OCI-LY7 (cell line): ENCODE results near the gene NBPF14.
"Not testable (repeated sequence)": the region's sequence is repeated elsewhere in the genome, so short reads cannot be mapped to it uniquely, and the experiment has no call there.

Experiments used
- CTCF ChIP-seq: fragments of 200-600 bp; sonication (generic); conservative IDR thresholded peaks from 2 replicates; pipeline ENCODE4 v1.5.1; 2014; ENCODE audit warnings: mild to moderate bottlenecking, antibody characterized with exemption, low read length, moderate library complexity, mixed read lengths
- EZH2phosphoT487 ChIP-seq: fragments of 200-600 bp; sonication (generic); IDR thresholded peaks from 2 replicates; pipeline ENCODE4 v1.6.1; 2018; ENCODE audit warnings: low read depth, borderline replicate concordance, mild to moderate bottlenecking, mixed run types, antibody characterized with exemption, low read length, moderate library complexity, mixed read lengths

DNA sequence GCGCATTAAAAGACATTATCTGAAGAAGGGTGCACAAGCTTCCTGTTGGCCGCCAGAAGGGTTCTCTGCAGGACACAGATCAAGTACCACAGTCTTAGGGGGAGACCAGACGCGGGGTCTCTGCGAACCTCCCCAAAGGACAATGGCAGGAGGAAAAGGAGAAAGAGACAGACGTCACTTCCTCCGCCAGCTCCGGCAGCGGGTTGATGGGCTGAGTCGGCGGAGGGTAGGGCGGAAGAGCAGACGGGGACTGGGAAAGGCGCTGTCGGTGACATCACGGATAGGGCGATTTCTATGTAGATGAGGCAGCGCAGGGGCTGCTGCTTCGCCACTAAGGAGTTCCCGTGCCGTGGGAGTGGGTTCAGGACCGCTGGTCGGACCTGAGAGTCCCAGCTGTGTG is 73.7 kb downstream of the NBPF14 start:
- TF ChIP-seq CTCF, EZH2phosphoT487: not testable (repeated sequence)
